HCT116 (cell line): ENCODE data around the gene GAK. TPM values are rescaled to one million over a fixed set of nuclear protein-coding genes. Genes with fewer than 3 reads are reported as not detected.

Source experiments
- ATAC-seq: fragments of 200-7000 bp; cut with Tn5 transposase; 2 replicates; pipeline ENCODE4 v1.9.1; 2020; ENCODE audit warnings: mild to moderate bottlenecking, moderate library complexity
- BruUV-seq: library from RNA; stranded (reverse); fragments of 400-500 nt; replicated peaks from 2 replicates; lab custom pipeline; 2021; lab: Mats Ljungman, UMichigan
- CTCF ChIA-PET: fragments of 300-600 bp; sonication (Branson Sonifier 250); formaldehyde crosslinking; loops from one replicate; lab custom pipeline; 2021; ENCODE audit warnings: antibody characterized with exemption; lab: Charles Lee
- POLR2A ChIA-PET: fragments of 300-600, 350-600 bp; sonication (Branson Sonifier 250); formaldehyde crosslinking; loops from one replicate; lab custom pipeline; 2021; ENCODE audit warnings: antibody characterized with exemption; lab: Charles Lee
- RAD21 ChIA-PET, 2 experiments: fragments of 300-600 bp; sonication (Branson Sonifier 250); formaldehyde crosslinking; loops; one replicate each; lab custom pipeline; 2023; ENCODE audit warnings: low total read pairs in 2 of 2; ENCODE audit not compliant: uncharacterized antibody in 2 of 2, unreplicated experiment in 2 of 2, low non-redundant PET in 1 of 2; lab: Charles Lee
- DNase-seq: peaks from one replicate; pipeline ENCODE4 v3.0.0-alpha.2; 2010; ENCODE audit warnings: low read depth, low spot score
- H2AFZ ChIP-seq: fragments of 200-600 bp; shearing (Covaris generic), sonication (generic); 2 replicates; pipeline ENCODE4 v1.6.1; 2017; ENCODE audit warnings: low read depth, mixed run types, mixed read lengths, antibody characterized with exemption, low read length; ENCODE audit not compliant: poor library complexity, severe bottlenecking
- H3K27ac ChIP-seq: 2 replicates; pipeline ENCODE4 v1.5.1; 2012; ENCODE audit warnings: low read depth, low read length
- H3K27me3 ChIP-seq: fragments of 200-600 bp; sonication (generic); 2 replicates; pipeline ENCODE4 v1.6.1; 2016; ENCODE audit warnings: mixed run types, low read length, mixed read lengths; ENCODE audit not compliant: insufficient read depth
- H3K36me3 ChIP-seq, 2 experiments: fragments of 200-500 bp in 1 of 2; fragments of 200-600 bp in 1 of 2; sonication (Bioruptor generic) in 1 of 2; sonication (generic) in 1 of 2; 2 replicates each; pipeline versions ENCODE4 v1.5.1 to v1.6.1; 2014 to 2016; ENCODE audit warnings: low read length in 2 of 2, inconsistent platforms in 1 of 2, mixed read lengths in 1 of 2, mixed run types in 1 of 2; ENCODE audit not compliant: insufficient read depth in 2 of 2, control insufficient read depth in 1 of 2
- H3K4me1 ChIP-seq, 2 experiments: fragments of 200-600 bp in 1 of 2; sonication (generic) in 1 of 2; 2 replicates each; pipeline versions ENCODE4 v1.5.1 to v1.6.1; 2012 to 2017; ENCODE audit warnings: low read length in 2 of 2, inconsistent platforms in 1 of 2, mild to moderate bottlenecking in 1 of 2, mixed read lengths in 1 of 2, mixed run types in 1 of 2, moderate library complexity in 1 of 2; ENCODE audit not compliant: insufficient read depth in 2 of 2, control insufficient read depth in 1 of 2
- H3K4me2 ChIP-seq: fragments of 200-600 bp; sonication (generic); 2 replicates; pipeline ENCODE4 v1.6.1; 2017; ENCODE audit warnings: mixed run types, low read length, mixed read lengths
- H3K4me3 ChIP-seq, 2 experiments: fragments of 200-600 bp in 1 of 2; sonication (generic) in 1 of 2; replicated peaks in 1 of 2; 2 replicates each; pipeline ENCODE4 v1.5.1; 2011 to 2016; ENCODE audit warnings: low read length in 2 of 2, control low read depth in 1 of 2, low read depth in 1 of 2, mild to moderate bottlenecking in 1 of 2, mixed read lengths in 1 of 2, mixed run types in 1 of 2
- H3K79me2 ChIP-seq: fragments of 200-600 bp; sonication (generic); 2 replicates; pipeline ENCODE4 v1.6.1; 2017; ENCODE audit warnings: mild to moderate bottlenecking, mixed run types, low read length, moderate library complexity, mixed read lengths; ENCODE audit not compliant: insufficient read depth
- H3K9ac ChIP-seq: fragments of 200-600 bp; sonication (generic); 2 replicates; pipeline ENCODE4 v1.6.1; 2016; ENCODE audit warnings: low read length, mixed read lengths
- H3K9me2 ChIP-seq: fragments of 200-600 bp; sonication (generic), shearing (Covaris generic); 2 replicates; pipeline ENCODE4 v1.6.1; 2017; ENCODE audit warnings: mixed run types, mild to moderate bottlenecking, moderate library complexity; ENCODE audit not compliant: insufficient read depth
- H3K9me3 ChIP-seq, 2 experiments: fragments of 200-500 bp in 1 of 2; fragments of 200-600 bp in 1 of 2; sonication (Bioruptor generic) in 1 of 2; sonication (generic) in 1 of 2; 2 replicates each; pipeline ENCODE4 v1.6.1; 2014 to 2017; ENCODE audit warnings: low read length in 2 of 2, mixed read lengths in 2 of 2, inconsistent platforms in 1 of 2, low read depth in 1 of 2, mild to moderate bottlenecking in 1 of 2, mixed run types in 1 of 2, moderate library complexity in 1 of 2; ENCODE audit not compliant: control insufficient read depth in 1 of 2, insufficient read depth in 1 of 2
- H4K20me1 ChIP-seq: fragments of 200-600 bp; sonication (generic), shearing (Covaris generic); 2 replicates; pipeline ENCODE4 v1.6.1; 2017; ENCODE audit warnings: mixed run types, mild to moderate bottlenecking, moderate library complexity; ENCODE audit not compliant: insufficient read depth
- ATF3 ChIP-seq: IDR thresholded peaks from 2 replicates; pipeline ENCODE4 v1.6.1; 2012
- EGR1 ChIP-seq: IDR thresholded peaks from 2 replicates; pipeline ENCODE4 v1.6.1; 2012; ENCODE audit warnings: low read depth
- FOSL1 ChIP-seq: IDR thresholded peaks from 2 replicates; pipeline ENCODE4 v1.6.1; 2012; ENCODE audit warnings: low read depth
- JUND ChIP-seq: IDR thresholded peaks from 2 replicates; pipeline ENCODE4 v1.6.1; 2012
- MAX ChIP-seq: IDR thresholded peaks from 2 replicates; pipeline ENCODE4 v1.6.1; 2012
- POLR2A ChIP-seq: IDR thresholded peaks from 2 replicates; pipeline ENCODE4 v1.7.0; 2011; ENCODE audit warnings: borderline replicate concordance; ENCODE audit not compliant: insufficient read depth, insufficient read length; ENCODE audit errors: extremely low read depth
- POLR2AphosphoS5 ChIP-seq: IDR thresholded peaks from 2 replicates; pipeline ENCODE4 v1.6.1; 2011; ENCODE audit warnings: mild to moderate bottlenecking, low read depth, low read length, moderate library complexity
- RAD21 ChIP-seq: IDR thresholded peaks from 2 replicates; pipeline ENCODE4 v1.6.1; 2012; ENCODE audit warnings: low read depth, mild to moderate bottlenecking
- REST ChIP-seq: IDR thresholded peaks from 2 replicates; pipeline ENCODE4 v1.6.1; 2012; ENCODE audit warnings: low read depth
- SIN3A ChIP-seq: IDR thresholded peaks from 2 replicates; pipeline ENCODE4 v1.6.1; 2012; ENCODE audit warnings: low read depth
- SP1 ChIP-seq: IDR thresholded peaks from 2 replicates; pipeline ENCODE4 v1.6.1; 2012; ENCODE audit warnings: low read depth
- SRF ChIP-seq: IDR thresholded peaks from 2 replicates; pipeline ENCODE4 v1.6.1; 2012; ENCODE audit warnings: low read depth
- TCF7L2 ChIP-seq: IDR thresholded peaks from 2 replicates; pipeline ENCODE4 v1.7.0; 2011; ENCODE audit warnings: borderline replicate concordance, inconsistent platforms; ENCODE audit not compliant: insufficient read depth, insufficient read length; ENCODE audit errors: extremely low read depth
- ZNF274 ChIP-seq: fragments of 200-500 bp; sonication (Bioruptor generic); IDR thresholded peaks from 2 replicates; pipeline ENCODE4 v1.6.1; 2014; ENCODE audit warnings: mild to moderate bottlenecking, low read depth, low read length, inconsistent platforms
- intact Hi-C: fragments of 100-400 bp; cut with micrococcal nuclease; formaldehyde crosslinking; loops from 2 replicates; pipeline ENCODE4 v1.10.0; 2022
- total RNA-seq: library from RNA; stranded (reverse); gene quantifications from one replicate; pipeline ENCODE4 v1.2.1, GENCODE V29; 2021; ENCODE audit not compliant: unreplicated experiment

GAK gene
- total RNA-seq, 1 experiment from 2014 or later = 123 TPM

GRCh38 chr4:881709-882108 lies 50.4 kb downstream of the GAK start:
- ChIA-PET CTCF (no interaction called here), POLR2A (no interaction called here)
- Histone ChIP-seq H3K36me3 (peaks cover 6 to 7% of the 10 kb centered on the region in 2 experiments; a peak in 3 of 4 replicates), H3K27me3 (no peaks in the 10 kb centered on the region), H3K9me3 (no peaks in the 10 kb centered on the region), H3K79me2 (no peaks in the 10 kb centered on the region), H4K20me1 (no peaks in the 10 kb centered on the region)
- ATAC-seq (no peak), DNase-seq (no peak)
- TF ChIP-seq POLR2A (no peak), SP1 (no peak), MAX (no peak), ZNF274 (no peak), REST (no peak), EGR1 (no peak), FOSL1 (no peak), JUND (no peak), ATF3 (no peak), RAD21 (no peak), SIN3A (no peak), SRF (no peak), POLR2AphosphoS5 (no peak), TCF7L2 (no peak)
- TF ChIP-seq, all 23 proteins: peak for 0
- Histone ChIP-seq H3K4me1 (no peaks in the 10 kb centered on the region), H3K27ac (no peak overlapping the region), H2AFZ (no peak overlapping the region), H3K4me2 (no peak overlapping the region), H3K4me3 (no peak overlapping the region), H3K9ac (no peak overlapping the region), H3K9me2 (no peaks in the 10 kb centered on the region)
- BruUV-seq = no TSS peak
- intact Hi-C loops = no loop called here
- RAD21 ChIA-PET = no interaction called here
